HepG2 (cell line): ENCODE data around the gene USP7. TPM values are rescaled to one million over a fixed set of nuclear protein-coding genes. Genes with fewer than 3 reads are reported as not detected.

Source experiments
- DMTF1 ChIP-seq: sonication (generic); formaldehyde crosslinking; IDR thresholded peaks from 2 replicates; pipeline ENCODE4 v1.4.0; 2020; ENCODE audit warnings: mild to moderate bottlenecking, missing genetic modification reagents
- EHMT2 ChIP-seq: fragments of 200-600 bp; sonication (generic); IDR thresholded peaks from 2 replicates; pipeline ENCODE4 v1.7.0; 2017; ENCODE audit warnings: antibody characterized with exemption, low read depth, low read length, borderline replicate concordance
- FOXK1 ChIP-seq: sonication (generic); formaldehyde crosslinking; IDR thresholded peaks from 2 replicates; pipeline ENCODE4 v1.4.0; 2020; ENCODE audit warnings: low read depth, missing genetic modification reagents, borderline replicate concordance
- GLMP ChIP-seq: sonication (generic); formaldehyde crosslinking; IDR thresholded peaks from 2 replicates; pipeline ENCODE4 v1.9.0; 2021; ENCODE audit warnings: missing genetic modification reagents, mild to moderate bottlenecking, borderline replicate concordance
- HBP1 ChIP-seq: IDR thresholded peaks from 2 replicates; pipeline ENCODE4 v1.6.1; 2016; ENCODE audit warnings: low read depth, control low read depth
- HIVEP1 ChIP-seq: sonication (generic); formaldehyde crosslinking; IDR thresholded peaks from 2 replicates; pipeline ENCODE4 v1.4.0; 2020; ENCODE audit warnings: mild to moderate bottlenecking, missing genetic modification reagents
- HNRNPLL ChIP-seq: fragments of 200-400 bp; formaldehyde crosslinking; IDR thresholded peaks from 2 replicates; pipeline ENCODE4 v1.6.1; 2017; ENCODE audit warnings: mild to moderate bottlenecking, low read depth, low read length; ENCODE audit not compliant: poor library complexity, severe bottlenecking
- JDP2 ChIP-seq: sonication (generic); formaldehyde crosslinking; IDR thresholded peaks from 2 replicates; pipeline ENCODE4 v1.8.1; 2022; ENCODE audit warnings: missing genetic modification reagents, borderline replicate concordance
- MED13 ChIP-seq: sonication (generic); formaldehyde crosslinking; IDR thresholded peaks from 2 replicates; pipeline ENCODE4 v1.5.0; 2020; ENCODE audit warnings: missing genetic modification reagents
- RARA ChIP-seq: IDR thresholded peaks from 2 replicates; pipeline ENCODE4 v1.6.1; 2016; ENCODE audit warnings: missing genetic modification reagents, missing compliant biosample characterization
- THRA ChIP-seq: sonication (generic); formaldehyde crosslinking; IDR thresholded peaks from 2 replicates; pipeline ENCODE4 v1.4.0; 2020; ENCODE audit warnings: missing genetic modification reagents, borderline replicate concordance
- ZBTB39 ChIP-seq: sonication (generic); formaldehyde crosslinking; IDR thresholded peaks from 2 replicates; pipeline ENCODE4 v1.5.0; 2020; ENCODE audit warnings: missing genetic modification reagents
- ZFP91 ChIP-seq: sonication (generic); formaldehyde crosslinking; IDR thresholded peaks from 2 replicates; pipeline ENCODE4 v1.9.0; 2022; ENCODE audit warnings: missing genetic modification reagents, mild to moderate bottlenecking, borderline replicate concordance
- ZNF329 ChIP-seq: sonication (generic); formaldehyde crosslinking; IDR thresholded peaks from 2 replicates; pipeline ENCODE4 v1.9.0; 2021; ENCODE audit warnings: low read depth, mild to moderate bottlenecking, missing genetic modification reagents
- ZNF354B ChIP-seq: sonication (generic); formaldehyde crosslinking; IDR thresholded peaks from 2 replicates; pipeline ENCODE4 v1.8.0; 2022; ENCODE audit warnings: mild to moderate bottlenecking, missing genetic modification reagents
- ZNF552 ChIP-seq: sonication (generic); formaldehyde crosslinking; IDR thresholded peaks from 2 replicates; pipeline ENCODE4 v1.9.0; 2022; ENCODE audit warnings: missing genetic modification reagents, mild to moderate bottlenecking, borderline replicate concordance
- ZNF616 ChIP-seq: sonication (generic); formaldehyde crosslinking; IDR thresholded peaks from 2 replicates; pipeline ENCODE4 v1.5.0; 2020; ENCODE audit warnings: low read depth, mild to moderate bottlenecking, missing genetic modification reagents
- ZNF883 ChIP-seq: sonication (generic); formaldehyde crosslinking; IDR thresholded peaks from 2 replicates; pipeline ENCODE4 v1.5.1; 2020; ENCODE audit warnings: mild to moderate bottlenecking, missing genetic modification reagents; ENCODE audit errors: not compliant biosample characterization
- polyA plus RNA-seq, 8 experiments: library from polyadenylated mRNA; depleted of rRNA in 3 of 8; stranded (reverse) in 7 of 8; unstranded in 1 of 8; fragments of >200 nt; fragmentation: Illumina TruSeq in 4 of 8; extraction: Trizol in 4 of 8; gene quantifications; 2 replicates each; pipeline versions ENCODE4 v1.2.1 to v1.2.3, GENCODE V29; 2011 to 2016; ENCODE audit warnings: low read depth in 4 of 8, missing spikeins in 1 of 8, mixed read lengths in 1 of 8; ENCODE audit not compliant: insufficient read depth in 1 of 8
- total RNA-seq, 5 experiments: library from RNA; depleted of rRNA; stranded (reverse); fragments of >200 nt; fragmentation: Illumina TruSeq; extraction: Trizol; gene quantifications; 2 replicates each; pipeline ENCODE4 v1.2.3, GENCODE V29; 2016; ENCODE audit warnings: low read depth in 1 of 5

Gene USP7
- total and polyA plus RNA-seq, 2 of the 13 experiments (the other 11 are each of a cell fraction or from before 2014, with no cell fraction given): 52.5 to 173 TPM

GRCh38 chr16:8867216-8867931, 96.3 kb downstream of the USP7 start (continued):
- TF ChIP-seq ZNF552 (CRISPR knock-in tag): peak; percentile 44; the same call in 1 of the 2 replicates
- no peak; the same call in 1 of the 2 replicates for TF ChIP-seq ZFP91 (CRISPR knock-in tag)
- no peak for TF ChIP-seq ZNF329
- peak; percentile 70 for TF ChIP-seq HNRNPLL
- TF ChIP-seq FOXK1 (CRISPR knock-in tag): 0 out of 2 replicates have a peak, but pooled peaks have one; percentile 8
- peak; percentile 80; the same call in 1 of the 2 replicates for TF ChIP-seq DMTF1 (CRISPR knock-in tag)
- TF ChIP-seq ZNF354B: no peak
- no peak for TF ChIP-seq ZNF883
- no peak for TF ChIP-seq MED13 (CRISPR knock-in tag)
- TF ChIP-seq THRA (CRISPR knock-in tag): 0 out of 2 replicates have a peak, but pooled peaks have one; percentile 10
- TF ChIP-seq ZNF616 (CRISPR knock-in tag): no peak
- TF ChIP-seq HBP1 (CRISPR knock-in tag): no peak
- no peak for TF ChIP-seq RARA
- TF ChIP-seq EHMT2: no peak
- peak; percentile 30; the same call in 1 of the 2 replicates for TF ChIP-seq HIVEP1 (CRISPR knock-in tag)
- TF ChIP-seq GLMP: no peak
- TF ChIP-seq ZBTB39: no peak
- TF ChIP-seq JDP2 (CRISPR knock-in tag): no peak
